NCI-H226 (cell line): ENCODE measurements around the gene ALCAM.
"Not testable (repeated sequence)": the region's sequence is repeated elsewhere in the genome, so short reads cannot be mapped to it uniquely, and the experiment has no call there.

Experiments
- DNase-seq: peaks from one replicate; pipeline ENCODE4 v3.0.0-alpha.2; 2015

The ALCAM gene

GRCh38 chr3:105392598-105392997, 25.9 kb downstream of the ALCAM start:
- not testable (repeated sequence) for DNase-seq

- DNase-seq = peak; percentile 81
Observed at GRCh38 chr3:105394177-105394576, 27.5 kb downstream of the ALCAM start.

GRCh38 chr3:105397974-105398373, 31.3 kb downstream of the ALCAM start:
- DNase-seq = no peak

GRCh38 chr3:105398437-105398836, 31.7 kb downstream of the ALCAM start:
- no peak for DNase-seq

- DNase-seq = no peak
Observed at GRCh38 chr3:105399062-105399461, 32.4 kb downstream of the ALCAM start.

GRCh38 chr3:105399611-105400010, 32.9 kb downstream of the ALCAM start:
- no peak for DNase-seq

GRCh38 chr3:105401254-105401653, 34.5 kb downstream of the ALCAM start:
- no peak for DNase-seq

- DNase-seq = peak; percentile 76
Observed at GRCh38 chr3:105401691-105402149, 35.0 kb downstream of the ALCAM start.

GRCh38 chr3:105402287-105402801, 35.6 kb downstream of the ALCAM start:
- peak; percentile 97 for DNase-seq

- not testable (repeated sequence) for DNase-seq
Observed at GRCh38 chr3:105403034-105403433, 36.3 kb downstream of the ALCAM start.

GRCh38 chr3:105406268-105406667, 39.6 kb downstream of the ALCAM start:
- DNase-seq = no peak

GRCh38 chr3:105409364-105409763, 42.7 kb downstream of the ALCAM start:
- no peak for DNase-seq

- DNase-seq = no peak
Observed at GRCh38 chr3:105413343-105413887, 46.7 kb downstream of the ALCAM start.

GRCh38 chr3:105414841-105415240, 48.1 kb downstream of the ALCAM start:
- peak; percentile 56 for DNase-seq

GRCh38 chr3:105415951-105416350, 49.2 kb downstream of the ALCAM start:
- peak; percentile 57 for DNase-seq

GRCh38 chr3:105417525-105418289, 51.0 kb downstream of the ALCAM start:
- DNase-seq = no peak

- no peak for DNase-seq
Observed at GRCh38 chr3:105422645-105423044, 55.9 kb downstream of the ALCAM start.

GRCh38 chr3:105423397-105423796, 56.7 kb downstream of the ALCAM start:
- DNase-seq = no peak

- DNase-seq = no peak
Observed at GRCh38 chr3:105424412-105425152, 57.9 kb downstream of the ALCAM start.

GRCh38 chr3:105425153-105425502, 58.4 kb downstream of the ALCAM start:
- no peak for DNase-seq

- DNase-seq = no peak
Observed at GRCh38 chr3:105427332-105427731, 60.6 kb downstream of the ALCAM start.

- no peak for DNase-seq
Observed at GRCh38 chr3:105429034-105429762, 62.5 kb downstream of the ALCAM start.

GRCh38 chr3:105430455-105430854, 63.7 kb downstream of the ALCAM start:
- DNase-seq = no peak
